Aorta (tissue), 5 donors: Measurements from ENCODE around the gene ARPC1B. TPM values are rescaled to one million over a fixed set of nuclear protein-coding genes. Genes with fewer than 3 reads are reported as not detected.
"Not testable (repeated sequence)": the region's sequence is repeated elsewhere in the genome, so short reads cannot be mapped to it uniquely, and the experiment has no call there.

Source experiments
- ATAC-seq: fragments of 200-7000 bp; cut with Tn5 transposase; one replicate; pipeline ENCODE4 v1.9.1; 2022; ENCODE audit warnings: moderate library complexity; ENCODE audit not compliant: low FRiP score
- DNase-seq, 2 donors: peaks; one replicate each; pipeline ENCODE4 v3.0.0-alpha.2; 2020
- H3K27ac ChIP-seq, 2 donors: one replicate each; pipeline ENCODE4 v1.5.1; 2013; ENCODE audit warnings: low read length in 2 of 2, mild to moderate bottlenecking in 2 of 2, moderate library complexity in 2 of 2, control low read depth in 1 of 2, inconsistent platforms in 1 of 2, low read depth in 1 of 2
- H3K27me3 ChIP-seq, 2 donors: one replicate each; pipeline ENCODE4 v1.6.1; 2013; ENCODE audit warnings: control low read depth in 1 of 2, low read length in 1 of 2, mild to moderate bottlenecking in 1 of 2, moderate library complexity in 1 of 2; ENCODE audit not compliant: insufficient read depth in 2 of 2, control insufficient read depth in 1 of 2
- H3K36me3 ChIP-seq, 2 donors: one replicate each; pipeline ENCODE4 v1.6.1; 2013; ENCODE audit warnings: control low read depth in 1 of 2, low read length in 1 of 2, mild to moderate bottlenecking in 1 of 2; ENCODE audit not compliant: insufficient read depth in 2 of 2, control insufficient read depth in 1 of 2
- H3K4me1 ChIP-seq, 2 donors: one replicate each; pipeline ENCODE4 v1.6.1; 2013; ENCODE audit warnings: low read length in 2 of 2, control low read depth in 1 of 2, mild to moderate bottlenecking in 1 of 2, moderate library complexity in 1 of 2; ENCODE audit not compliant: insufficient read depth in 2 of 2, control insufficient read depth in 1 of 2
- H3K4me3 ChIP-seq, 2 donors: one replicate each; pipeline ENCODE4 v1.5.1; 2013; ENCODE audit warnings: low read length in 2 of 2, control low read depth in 1 of 2, mild to moderate bottlenecking in 1 of 2
- H3K9me3 ChIP-seq: one replicate; pipeline ENCODE4 v1.6.1; 2013; ENCODE audit warnings: mild to moderate bottlenecking, low read length; ENCODE audit not compliant: control insufficient read depth
- WGBS, 2 donors: extraction: QIAGEN DNeasy Blood & Tissue Kit; methylation state at CpG; one replicate each; pipeline ENCODE4 v1.1.7; 2013; 5-methylcytosine and 5-hydroxymethylcytosine counted together
- intact Hi-C, 2 donors: fragments of 100-400 bp; cut with DNase I; formaldehyde crosslinking; loops; one replicate each; pipeline versions ENCODE4 v1.14.2 to v1.15.0; 2022
- long read RNA-seq, 2 donors: library from polyadenylated mRNA; unstranded; transcript quantifications; one replicate each; pipeline ENCODE4 v2.0.0, GENCODE V29; 2020 to 2021
- polyA plus RNA-seq, 2 donors: library from polyadenylated mRNA; stranded (reverse); fragments of 200-250 nt; gene quantifications; one replicate each; pipeline ENCODE4 v1.2.3, GENCODE V29; 2013
- total RNA-seq, 2 donors: library from RNA; stranded (reverse); fragmentation: NEBNext Ultra II Directional; extraction: Animal tissue kit (Norgen Biotek cat#: 25700); gene quantifications; one replicate each; pipeline ENCODE4 v1.2.1, GENCODE V29; 2021
- donor health status: healthy with polysubstance abuse.
- donor health status: Bipolar disorder and iron deficiency.
- donor health status: DM: no; HTN: no; CAD: no.
- donor health status: DM: no; HTN: no; CAD: no.
- donor health status: DM: yes; HTN: yes; CAD: no.

ARPC1B gene
- total RNA-seq, result 100 to 1,000 TPM; 134 to 172 TPM
- 100 to 1,000 TPM; 153 to 262 TPM for polyA plus RNA-seq
- long read RNA-seq, donor 1, transcript ARPC1B-222 (11 exons, 1,669 nt), result minor isoform, 30 of 1,180 reads
- long read RNA-seq, donor 1, transcript ARPC1B-213 (11 exons, 1,505 nt), result minor isoform, 41 of 1,180 reads
- long read RNA-seq, donor 1, transcript ARPC1B-207 (11 exons, 1,509 nt), result minor isoform, 28 of 1,180 reads
- long read RNA-seq, donor 1, transcript ARPC1B-201 (10 exons, 1,564 nt), result major isoform, 889 of 1,180 reads
- long read RNA-seq, donor 1, partial matches to known transcripts, result 94 of 1,180 reads
- long read RNA-seq, donor 1, other reads (novel, unspliced or antisense), result 82 of 1,180 reads
- long read RNA-seq, donor 2, transcript ARPC1B-201 (10 exons, 1,564 nt), result major isoform, 124 of 191 reads
- long read RNA-seq, donor 2, transcript ARPC1B-222 (11 exons, 1,669 nt), result minor isoform, 5 of 191 reads
- long read RNA-seq, donor 2, partial matches to known transcripts, result 31 of 191 reads
- long read RNA-seq, donor 2, other reads (novel, unspliced or antisense), result 24 of 191 reads

DNA sequence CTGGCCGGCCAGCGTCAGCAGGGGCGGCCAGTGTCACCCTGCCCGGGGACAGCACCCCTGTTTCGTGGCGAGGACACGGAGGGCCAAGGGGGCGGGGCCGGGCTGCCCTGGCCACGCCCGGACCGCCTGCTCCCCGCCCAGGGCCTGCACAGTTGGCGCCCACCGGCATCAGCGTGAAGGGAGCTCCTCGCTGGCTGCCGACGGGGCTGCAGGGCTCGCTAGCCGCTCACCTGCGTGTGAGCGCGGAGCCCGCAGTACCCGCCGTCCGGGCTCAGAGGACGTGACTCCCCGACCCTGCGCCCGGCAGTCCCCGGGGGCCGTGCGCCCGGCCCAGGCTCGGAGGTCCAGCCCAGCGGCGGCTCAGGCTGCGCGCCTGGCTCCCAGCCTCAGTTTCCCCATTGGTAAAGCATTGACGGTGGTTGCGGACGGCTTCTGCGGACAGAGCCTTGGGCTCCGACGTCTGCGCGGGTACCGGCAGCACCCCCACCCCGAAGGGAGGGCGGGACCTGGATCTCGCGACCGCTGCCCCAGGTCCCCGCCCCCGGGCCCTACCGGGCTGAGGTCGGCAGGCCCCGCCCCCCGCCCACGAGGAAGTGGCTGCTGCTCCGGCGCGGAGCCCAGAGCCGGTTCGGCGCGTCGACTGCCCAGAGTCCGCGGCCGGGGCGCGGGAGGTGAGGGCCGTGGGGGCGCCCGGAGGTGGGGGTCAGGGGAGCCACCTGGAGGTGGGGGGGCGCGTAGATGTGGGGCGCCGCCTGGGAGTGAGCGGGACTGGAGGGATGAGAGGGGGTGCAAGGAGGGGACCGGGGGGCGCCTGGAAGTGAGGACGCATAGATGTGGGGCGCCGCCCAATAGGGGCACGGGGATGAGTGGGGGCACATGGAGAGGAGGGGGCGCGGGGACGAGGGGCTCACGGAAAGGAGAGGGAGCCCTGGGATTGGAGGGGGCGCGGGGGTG, at the start of gene ARPC1B:
ARPC1B (plus strand) TSS at position 620 of the 954 bp plus-strand sequence. CDS start 10,985 bp downstream, outside the sequence.
- no peaks in the 10 kb centered on the region for H3K36me3 ChIP-seq
- H3K27me3 ChIP-seq, result no peaks in the 10 kb centered on the region
- peak; percentile 91 to 94 for DNase-seq
- WGBS, 2 donors, result 2 to 3% methylated on average over 87 to 95 of the region's 95 CpGs
- H3K27ac ChIP-seq, result peak within 1 kb of the TSS in 1 of 2 donors; percentile 49
- ATAC-seq, result peak; percentile 87
- no peaks in the 10 kb centered on the region for H3K9me3 ChIP-seq
- intact Hi-C loops, result loop anchor here in 1 of 2 donors (2.0 kb wide), 1 partner anchor 34 kb away; the partner anchor contains the start of genes BUD31 and PDAP1
- peak within 1 kb of the TSS; percentile 50 to 82 for H3K4me3 ChIP-seq
- no peaks in the 10 kb centered on the region for H3K4me1 ChIP-seq

GRCh38 chr7:99325001-99325493, 49.5 kb upstream of the ARPC1B start:
- Histone ChIP-seq H3K9me3 (no peaks in the 10 kb centered on the region), H3K27ac (no peak overlapping the region), H3K4me1 (no peaks in the 10 kb centered on the region), H3K36me3 (no peaks in the 10 kb centered on the region), H3K27me3 (no peaks in the 10 kb centered on the region), H3K4me3 (peak overlapping the region; percentile 42 to 44)
- ATAC-seq (peak; percentile 3), DNase-seq (no peak)
- WGBS, 2 donors, result 21 to 26% methylated on average over 14 of the region's 14 CpGs
- intact Hi-C loops, result no loop called here

DNA sequence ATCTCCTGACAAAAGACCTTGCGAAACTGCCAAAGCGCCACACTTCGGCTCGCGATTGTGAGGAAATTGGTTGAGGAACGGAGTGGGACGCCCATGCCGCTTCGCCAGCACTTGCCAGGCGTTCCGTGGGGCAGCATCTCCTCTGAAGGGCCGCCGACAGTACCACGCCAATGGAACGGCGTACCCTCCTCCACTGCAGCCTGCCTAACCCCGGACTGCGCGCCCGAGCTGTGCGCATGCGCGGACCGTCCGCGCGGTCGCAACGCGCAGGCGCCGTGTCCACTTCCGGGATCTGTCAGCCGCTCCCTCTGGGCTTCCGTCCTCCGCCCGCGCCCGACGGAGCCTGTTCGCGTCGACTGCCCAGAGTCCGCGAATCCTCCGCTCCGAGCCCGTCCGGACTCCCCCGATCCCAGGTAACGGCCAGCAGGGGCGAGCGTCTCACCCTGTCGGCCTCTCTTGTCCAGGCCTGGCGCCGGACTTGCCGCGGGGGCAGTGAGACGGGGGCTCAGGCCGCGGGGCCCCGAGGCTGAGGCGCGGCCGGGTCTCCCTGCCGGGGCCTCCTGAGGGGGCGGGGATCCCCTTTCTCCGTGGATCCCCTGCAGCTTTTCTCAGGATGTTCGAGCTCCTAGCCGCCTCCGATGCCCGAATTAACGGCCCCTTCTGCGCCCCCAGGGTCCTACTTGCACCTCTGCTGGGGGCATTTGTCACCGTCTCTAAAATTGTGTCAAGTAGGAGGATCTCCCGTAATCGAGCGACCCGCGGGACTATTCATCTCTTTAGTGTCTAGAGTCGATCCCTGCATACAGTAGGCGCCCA, 48.7 kb upstream of the ARPC1B start, which contains the start of gene ARPC1A:
ARPC1A (plus strand) TSS at position 307 of the 816 bp plus-strand sequence. CDS start 7,456 bp downstream, outside the sequence.
- 1% methylated on average over 81 to 82 of the region's 82 CpGs for WGBS, 2 donors
- peak within 1 kb of the TSS in 1 of 2 donors; percentile 30 for H3K27ac ChIP-seq
- H3K4me1 ChIP-seq, result no peaks in the 10 kb centered on the region
- H3K4me3 ChIP-seq, result peak within 1 kb of the TSS; percentile 82 to 98
- DNase-seq (peak; percentile 94 to 98), ATAC-seq (peak; percentile 98)
- intact Hi-C loops, result no loop called here
- no peaks in the 10 kb centered on the region for H3K27me3 ChIP-seq
- no peaks in the 10 kb centered on the region for H3K9me3 ChIP-seq
- no peaks in the 10 kb centered on the region for H3K36me3 ChIP-seq

- Histone ChIP-seq H3K27ac (no peak overlapping the region), H3K4me3 (peak overlapping the region; percentile 82 to 98), H3K27me3 (no peaks in the 10 kb centered on the region), H3K9me3 (no peaks in the 10 kb centered on the region), H3K4me1 (no peaks in the 10 kb centered on the region), H3K36me3 (no peaks in the 10 kb centered on the region)
- ATAC-seq, result no peak
- intact Hi-C loops, result no loop called here
- WGBS, 2 donors, result 2% methylated on average over 10 of the region's 10 CpGs
- DNase-seq, result no peak
These were observed 48.1 kb upstream of the ARPC1B start for GRCh38 chr7:99326408-99326782.

- H3K36me3 ChIP-seq, H3K4me1 ChIP-seq, DNase-seq, H3K27ac ChIP-seq, H3K9me3 ChIP-seq, H3K27me3 ChIP-seq, ATAC-seq, H3K4me3 ChIP-seq, intact Hi-C loops: not testable (repeated sequence)
- 75% methylated on average over 8 of the region's 8 CpGs for WGBS, 2 donors
These were observed 44.1 kb upstream of the ARPC1B start for GRCh38 chr7:99330314-99330961.

DNA sequence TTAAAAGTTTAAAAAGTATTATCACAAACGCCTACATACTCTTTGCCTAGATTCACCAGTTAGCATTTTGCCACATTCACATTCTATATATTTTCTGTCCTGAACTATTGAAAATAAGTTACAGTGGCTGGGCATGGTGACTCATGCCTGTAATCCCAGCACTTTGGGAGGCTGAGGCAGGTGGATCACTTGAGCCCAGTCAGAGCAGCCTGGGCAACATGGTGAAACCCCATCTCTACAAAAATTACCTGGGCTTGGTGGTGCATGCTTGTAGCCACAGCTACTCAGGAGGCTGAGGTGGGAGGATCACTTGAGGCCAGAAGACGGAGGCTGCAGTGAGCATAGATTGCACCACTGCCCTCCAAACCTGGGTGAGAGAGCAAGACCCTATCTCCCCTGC, 43.5 kb upstream of the ARPC1B start:
- no peak overlapping the region for H3K27ac ChIP-seq

GRCh38 chr7:99339595-99339994, 34.9 kb upstream of the ARPC1B start:
- no peak for DNase-seq
- intact Hi-C loops, result no loop called here
- Histone ChIP-seq H3K27me3 (no peaks in the 10 kb centered on the region), H3K36me3 (peaks cover 3 to 6% of the 10 kb centered on the region in 2 donors), H3K4me3 (no peak overlapping the region), H3K9me3 (no peaks in the 10 kb centered on the region), H3K27ac (peak overlapping the region in 1 of 2 donors; percentile 65), H3K4me1 (peaks cover 0 to 2% of the 10 kb centered on the region in 2 donors)
- WGBS, 2 donors, result 91% methylated on average over 3 of the region's 3 CpGs
- ATAC-seq, result no peak

More for the DNA sequence above, 43.5 kb upstream of the ARPC1B start:
- WGBS, 2 donors, result 87 to 89% methylated on average over 2 of the region's 2 CpGs
- Histone ChIP-seq H3K36me3 (no peaks in the 10 kb centered on the region), H3K4me3 (no peak overlapping the region), H3K4me1 (no peaks in the 10 kb centered on the region), H3K9me3 (no peaks in the 10 kb centered on the region), H3K27me3 (no peaks in the 10 kb centered on the region)
- intact Hi-C loops, result no loop called here
- no peak for ATAC-seq
- DNase-seq, result no peak
